HepG2 (cell line): Measurements from ENCODE around the gene ZNF514. TPM values are rescaled to one million over a fixed set of nuclear protein-coding genes. Genes with fewer than 3 reads are reported as not detected.
A peak's percentile ranks its signal among the peaks of the same experiment; 100 is the strongest.

Experiments used
- EZH2 ChIP-seq: conservative IDR thresholded peaks from 2 replicates; pipeline ENCODE4 v1.6.1; 2012; ENCODE audit warnings: mild to moderate bottlenecking, low read depth, low read length, moderate library complexity
- GFI1 ChIP-seq: sonication (generic); formaldehyde crosslinking; IDR thresholded peaks from 2 replicates; pipeline ENCODE4 v1.5.0; 2020; ENCODE audit warnings: missing genetic modification reagents, mild to moderate bottlenecking, borderline replicate concordance
- HDAC6 ChIP-seq: fragments of 200-600 bp; sonication (generic); IDR thresholded peaks from 2 replicates; pipeline ENCODE4 v1.7.0; 2017; ENCODE audit warnings: mild to moderate bottlenecking, antibody characterized with exemption, low read length, low read depth
- NAIF1 ChIP-seq: sonication (generic); formaldehyde crosslinking; IDR thresholded peaks from 2 replicates; pipeline ENCODE4 v1.5.0; 2020; ENCODE audit warnings: mild to moderate bottlenecking, missing genetic modification reagents, borderline replicate concordance
- PHF8 ChIP-seq: sonication (generic); formaldehyde crosslinking; IDR thresholded peaks from 2 replicates; pipeline ENCODE4 v1.5.0; 2020; ENCODE audit warnings: missing genetic modification reagents
- RFX1 ChIP-seq: fragments of 450-650 bp; IDR thresholded peaks from 2 replicates; pipeline ENCODE4 v1.6.1; 2017
- ZKSCAN5 ChIP-seq: sonication (generic); formaldehyde crosslinking; IDR thresholded peaks from 2 replicates; pipeline ENCODE4 v1.5.1; 2020; ENCODE audit warnings: mild to moderate bottlenecking, missing genetic modification reagents
- ZNF101 ChIP-seq: sonication (generic); formaldehyde crosslinking; IDR thresholded peaks from 2 replicates; pipeline ENCODE4 v1.4.0; 2020; ENCODE audit warnings: mild to moderate bottlenecking, low read depth, missing genetic modification reagents, borderline replicate concordance
- ZNF335 ChIP-seq: sonication (generic); formaldehyde crosslinking; IDR thresholded peaks from 2 replicates; pipeline ENCODE4 v1.4.0; 2020; ENCODE audit warnings: missing genetic modification reagents
- ZNF710 ChIP-seq: sonication (generic); formaldehyde crosslinking; IDR thresholded peaks from 2 replicates; pipeline ENCODE4 v1.5.0; 2020; ENCODE audit warnings: mild to moderate bottlenecking, missing genetic modification reagents, borderline replicate concordance
- ZNF720 ChIP-seq: sonication (generic); formaldehyde crosslinking; IDR thresholded peaks from 2 replicates; pipeline ENCODE4 v1.4.0; 2020; ENCODE audit warnings: missing genetic modification reagents
- polyA plus RNA-seq, 8 experiments: library from polyadenylated mRNA; depleted of rRNA in 3 of 8; stranded (reverse) in 7 of 8; unstranded in 1 of 8; fragments of >200 nt; fragmentation: Illumina TruSeq in 4 of 8; extraction: Trizol in 4 of 8; gene quantifications; 2 replicates each; pipeline versions ENCODE4 v1.2.1 to v1.2.3, GENCODE V29; 2011 to 2016; ENCODE audit warnings: low read depth in 4 of 8, missing spikeins in 1 of 8, mixed read lengths in 1 of 8; ENCODE audit not compliant: insufficient read depth in 1 of 8
- total RNA-seq, 5 experiments: library from RNA; depleted of rRNA; stranded (reverse); fragments of >200 nt; fragmentation: Illumina TruSeq; extraction: Trizol; gene quantifications; 2 replicates each; pipeline ENCODE4 v1.2.3, GENCODE V29; 2016; ENCODE audit warnings: low read depth in 1 of 5
- TF ChIP-seq, protein P1 (sequence below): sonication (generic); formaldehyde crosslinking; IDR thresholded peaks from 2 replicates; pipeline ENCODE4 v1.5.1; 2020; ENCODE audit warnings: missing genetic modification reagents, mild to moderate bottlenecking, borderline replicate concordance
- TF ChIP-seq, protein P2 (sequence below): sonication (generic); formaldehyde crosslinking; IDR thresholded peaks from 2 replicates; pipeline ENCODE4 v1.4.0; 2020; ENCODE audit warnings: mild to moderate bottlenecking, missing genetic modification reagents
- TF ChIP-seq, protein P3 (sequence below): sonication (generic); formaldehyde crosslinking; IDR thresholded peaks from 2 replicates; pipeline ENCODE4 v1.4.0; 2020; ENCODE audit warnings: mild to moderate bottlenecking, missing genetic modification reagents, borderline replicate concordance
- TF ChIP-seq, protein P4 (sequence below): sonication (generic); formaldehyde crosslinking; IDR thresholded peaks from 2 replicates; pipeline ENCODE4 v1.5.0; 2020; ENCODE audit warnings: mild to moderate bottlenecking, missing genetic modification reagents, borderline replicate concordance

ZNF514 gene
- total and polyA plus RNA-seq, 2 of the 13 experiments (the other 11 are each of a cell fraction or from before 2014, with no cell fraction given) = 15.2 to 18.7 TPM

GRCh38 chr2:95165371-95166064 is 5.9 kb upstream of the ZNF514 start, which contains the start of gene ZNF2 (continued):
- TF ChIP-seq, protein P1, sequence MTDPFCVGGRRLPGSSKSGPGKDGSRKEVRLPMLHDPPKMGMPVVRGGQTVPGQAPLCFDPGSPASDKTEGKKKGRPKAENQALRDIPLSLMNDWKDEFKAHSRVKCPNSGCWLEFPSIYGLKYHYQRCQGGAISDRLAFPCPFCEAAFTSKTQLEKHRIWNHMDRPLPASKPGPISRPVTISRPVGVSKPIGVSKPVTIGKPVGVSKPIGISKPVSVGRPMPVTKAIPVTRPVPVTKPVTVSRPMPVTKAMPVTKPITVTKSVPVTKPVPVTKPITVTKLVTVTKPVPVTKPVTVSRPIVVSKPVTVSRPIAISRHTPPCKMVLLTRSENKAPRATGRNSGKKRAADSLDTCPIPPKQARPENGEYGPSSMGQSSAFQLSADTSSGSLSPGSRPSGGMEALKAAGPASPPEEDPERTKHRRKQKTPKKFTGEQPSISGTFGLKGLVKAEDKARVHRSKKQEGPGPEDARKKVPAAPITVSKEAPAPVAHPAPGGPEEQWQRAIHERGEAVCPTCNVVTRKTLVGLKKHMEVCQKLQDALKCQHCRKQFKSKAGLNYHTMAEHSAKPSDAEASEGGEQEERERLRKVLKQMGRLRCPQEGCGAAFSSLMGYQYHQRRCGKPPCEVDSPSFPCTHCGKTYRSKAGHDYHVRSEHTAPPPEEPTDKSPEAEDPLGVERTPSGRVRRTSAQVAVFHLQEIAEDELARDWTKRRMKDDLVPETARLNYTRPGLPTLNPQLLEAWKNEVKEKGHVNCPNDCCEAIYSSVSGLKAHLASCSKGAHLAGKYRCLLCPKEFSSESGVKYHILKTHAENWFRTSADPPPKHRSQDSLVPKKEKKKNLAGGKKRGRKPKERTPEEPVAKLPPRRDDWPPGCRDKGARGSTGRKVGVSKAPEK (CRISPR knock-in tag) = peak; percentile 91; the same call in 1 of the 2 replicates
- TF ChIP-seq ZNF335 (CRISPR knock-in tag) = peak; percentile 98
- TF ChIP-seq ZNF720 (CRISPR knock-in tag) = no peak
- peak; percentile 78; the same call in 1 of the 2 replicates for TF ChIP-seq NAIF1 (CRISPR knock-in tag)
- peak; percentile 97 for TF ChIP-seq PHF8 (CRISPR knock-in tag)
- TF ChIP-seq GFI1 (CRISPR knock-in tag) = peak; percentile 21; the same call in 1 of the 2 replicates
- TF ChIP-seq, protein P2, sequence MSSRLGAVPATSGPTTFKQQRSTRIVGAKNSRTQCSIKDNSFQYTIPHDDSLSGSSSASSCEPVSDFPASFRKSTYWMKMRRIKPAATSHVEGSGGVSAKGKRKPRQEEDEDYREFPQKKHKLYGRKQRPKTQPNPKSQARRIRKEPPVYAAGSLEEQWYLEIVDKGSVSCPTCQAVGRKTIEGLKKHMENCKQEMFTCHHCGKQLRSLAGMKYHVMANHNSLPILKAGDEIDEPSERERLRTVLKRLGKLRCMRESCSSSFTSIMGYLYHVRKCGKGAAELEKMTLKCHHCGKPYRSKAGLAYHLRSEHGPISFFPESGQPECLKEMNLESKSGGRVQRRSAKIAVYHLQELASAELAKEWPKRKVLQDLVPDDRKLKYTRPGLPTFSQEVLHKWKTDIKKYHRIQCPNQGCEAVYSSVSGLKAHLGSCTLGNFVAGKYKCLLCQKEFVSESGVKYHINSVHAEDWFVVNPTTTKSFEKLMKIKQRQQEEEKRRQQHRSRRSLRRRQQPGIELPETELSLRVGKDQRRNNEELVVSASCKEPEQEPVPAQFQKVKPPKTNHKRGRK (CRISPR knock-in tag) = no peak
- no peak for TF ChIP-seq RFX1
- TF ChIP-seq ZNF710 (CRISPR knock-in tag) = no peak
- TF ChIP-seq EZH2 = no peak
- no peak for TF ChIP-seq HDAC6
- TF ChIP-seq ZKSCAN5 (CRISPR knock-in tag) = peak; percentile 67; the same call in 1 of the 2 replicates
- TF ChIP-seq, protein P3, sequence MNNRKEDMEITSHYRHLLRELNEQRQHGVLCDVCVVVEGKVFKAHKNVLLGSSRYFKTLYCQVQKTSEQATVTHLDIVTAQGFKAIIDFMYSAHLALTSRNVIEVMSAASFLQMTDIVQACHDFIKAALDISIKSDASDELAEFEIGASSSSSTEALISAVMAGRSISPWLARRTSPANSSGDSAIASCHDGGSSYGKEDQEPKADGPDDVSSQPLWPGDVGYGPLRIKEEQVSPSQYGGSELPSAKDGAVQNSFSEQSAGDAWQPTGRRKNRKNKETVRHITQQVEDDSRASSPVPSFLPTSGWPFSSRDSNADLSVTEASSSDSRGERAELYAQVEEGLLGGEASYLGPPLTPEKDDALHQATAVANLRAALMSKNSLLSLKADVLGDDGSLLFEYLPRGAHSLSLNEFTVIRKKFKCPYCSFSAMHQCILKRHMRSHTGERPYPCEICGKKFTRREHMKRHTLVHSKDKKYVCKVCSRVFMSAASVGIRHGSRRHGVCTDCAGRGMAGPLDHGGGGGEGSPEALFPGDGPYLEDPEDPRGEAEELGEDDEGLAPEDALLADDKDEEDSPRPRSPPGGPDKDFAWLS (CRISPR knock-in tag) = no peak
- TF ChIP-seq, protein P4, sequence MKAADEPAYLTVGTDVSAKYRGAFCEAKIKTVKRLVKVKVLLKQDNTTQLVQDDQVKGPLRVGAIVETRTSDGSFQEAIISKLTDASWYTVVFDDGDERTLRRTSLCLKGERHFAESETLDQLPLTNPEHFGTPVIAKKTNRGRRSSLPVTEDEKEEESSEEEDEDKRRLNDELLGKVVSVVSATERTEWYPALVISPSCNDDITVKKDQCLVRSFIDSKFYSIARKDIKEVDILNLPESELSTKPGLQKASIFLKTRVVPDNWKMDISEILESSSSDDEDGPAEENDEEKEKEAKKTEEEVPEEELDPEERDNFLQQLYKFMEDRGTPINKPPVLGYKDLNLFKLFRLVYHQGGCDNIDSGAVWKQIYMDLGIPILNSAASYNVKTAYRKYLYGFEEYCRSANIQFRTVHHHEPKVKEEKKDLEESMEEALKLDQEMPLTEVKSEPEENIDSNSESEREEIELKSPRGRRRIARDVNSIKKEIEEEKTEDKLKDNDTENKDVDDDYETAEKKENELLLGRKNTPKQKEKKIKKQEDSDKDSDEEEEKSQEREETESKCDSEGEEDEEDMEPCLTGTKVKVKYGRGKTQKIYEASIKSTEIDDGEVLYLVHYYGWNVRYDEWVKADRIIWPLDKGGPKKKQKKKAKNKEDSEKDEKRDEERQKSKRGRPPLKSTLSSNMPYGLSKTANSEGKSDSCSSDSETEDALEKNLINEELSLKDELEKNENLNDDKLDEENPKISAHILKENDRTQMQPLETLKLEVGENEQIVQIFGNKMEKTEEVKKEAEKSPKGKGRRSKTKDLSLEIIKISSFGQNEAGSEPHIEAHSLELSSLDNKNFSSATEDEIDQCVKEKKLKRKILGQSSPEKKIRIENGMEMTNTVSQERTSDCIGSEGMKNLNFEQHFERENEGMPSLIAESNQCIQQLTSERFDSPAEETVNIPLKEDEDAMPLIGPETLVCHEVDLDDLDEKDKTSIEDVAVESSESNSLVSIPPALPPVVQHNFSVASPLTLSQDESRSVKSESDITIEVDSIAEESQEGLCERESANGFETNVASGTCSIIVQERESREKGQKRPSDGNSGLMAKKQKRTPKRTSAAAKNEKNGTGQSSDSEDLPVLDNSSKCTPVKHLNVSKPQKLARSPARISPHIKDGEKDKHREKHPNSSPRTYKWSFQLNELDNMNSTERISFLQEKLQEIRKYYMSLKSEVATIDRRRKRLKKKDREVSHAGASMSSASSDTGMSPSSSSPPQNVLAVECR (CRISPR knock-in tag) = peak; percentile 97
- TF ChIP-seq ZNF101 (CRISPR knock-in tag) = no peak
